GM12892 (cell line): Measurements from ENCODE around the gene DUOXA2.
"Not testable (repeated sequence)": the region's sequence is repeated elsewhere in the genome, so short reads cannot be mapped to it uniquely, and the experiment has no call there.

Experiments used
- DNase-seq: peaks from one replicate; pipeline ENCODE4 v3.0.0; 2011; ENCODE audit not compliant: insufficient read length
- FAIRE-seq: peaks from 2 replicates; lab custom pipeline; 2011; peaks lifted over from hg19 to GRCh38; lab: Jason Lieb, UNC
- POLR2A ChIP-seq: IDR thresholded peaks from 2 replicates; pipeline ENCODE4 v1.6.1; 2011; ENCODE audit warnings: low read depth, low read length, control low read depth
- POLR2AphosphoS5 ChIP-seq: IDR thresholded peaks from 2 replicates; pipeline ENCODE4 v1.6.1; 2011; ENCODE audit warnings: low read depth, low read length, control low read depth
- TAF1 ChIP-seq: IDR thresholded peaks from 2 replicates; pipeline ENCODE4 v1.6.1; 2011; ENCODE audit warnings: low read depth, mild to moderate bottlenecking, control low read depth, low read length, borderline replicate concordance

DUOXA2 gene

DNA sequence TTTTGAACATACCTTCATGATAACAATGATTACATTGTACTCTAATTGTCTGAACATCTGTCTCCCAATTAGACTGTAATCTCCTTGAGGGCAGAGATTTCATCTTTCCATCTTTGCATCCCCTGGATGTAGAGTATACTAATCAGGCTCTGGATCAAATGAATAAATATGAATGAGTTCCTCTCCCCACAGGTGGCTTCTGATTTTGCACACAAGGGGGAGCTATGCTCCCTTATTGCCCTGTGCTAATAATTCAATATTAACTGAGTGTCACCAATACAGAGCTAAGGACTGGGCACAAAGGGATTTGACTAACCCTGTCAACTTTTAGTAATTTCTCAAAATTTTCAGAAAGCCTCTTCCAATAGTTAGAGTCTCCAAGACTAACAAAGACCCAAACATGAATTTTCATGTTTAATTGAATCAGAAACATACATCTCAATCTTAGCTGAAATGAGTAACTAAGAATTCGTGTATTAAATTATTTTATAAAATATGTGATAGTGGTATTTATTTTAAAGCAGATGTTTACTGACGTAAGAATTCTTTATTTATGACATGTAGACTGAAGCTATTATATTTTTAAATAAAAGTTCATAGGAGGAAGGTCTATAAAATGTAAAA is 12.5 kb downstream of the DUOXA2 start:
- DNase-seq (no peak), FAIRE-seq (no peak)
- TF ChIP-seq POLR2A (no peak), TAF1 (no peak), POLR2AphosphoS5 (no peak)

DNA sequence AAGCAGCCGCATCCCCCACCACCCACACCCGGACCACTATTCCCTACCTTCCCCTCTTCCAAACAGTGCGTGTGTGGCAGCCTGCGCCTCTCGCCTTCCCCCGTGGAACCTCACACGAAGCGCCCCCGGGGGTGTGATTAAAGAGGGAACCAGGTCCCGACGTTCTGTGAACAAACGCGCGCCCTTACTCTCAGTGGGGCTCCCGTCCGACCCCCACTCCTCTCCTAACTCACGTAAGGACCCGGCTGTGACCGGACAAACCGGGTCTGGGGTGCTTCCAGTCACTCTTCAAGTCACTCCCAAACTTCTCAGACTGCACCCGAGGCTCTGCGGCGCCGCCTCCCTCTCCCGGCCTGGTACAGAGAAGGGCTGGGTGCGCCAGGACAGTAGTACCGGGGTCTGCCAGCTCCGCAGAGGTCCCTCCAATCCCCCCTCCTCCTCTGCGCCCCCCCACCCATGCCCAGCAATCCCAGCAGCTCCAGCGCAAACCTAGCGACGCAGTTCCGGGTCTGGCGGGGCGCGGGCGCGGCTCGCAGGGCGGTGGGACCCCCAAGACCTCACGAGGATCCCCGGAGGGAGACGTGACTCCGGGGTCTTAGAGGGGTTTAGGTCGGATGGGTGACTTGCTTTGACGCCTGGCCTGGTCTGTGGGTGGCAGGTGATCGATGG is 15.0 kb downstream of the DUOXA2 start:
- TF ChIP-seq POLR2A (no peak), POLR2AphosphoS5 (no peak), TAF1 (no peak)
- FAIRE-seq (no peak), DNase-seq (no peak)

DNA sequence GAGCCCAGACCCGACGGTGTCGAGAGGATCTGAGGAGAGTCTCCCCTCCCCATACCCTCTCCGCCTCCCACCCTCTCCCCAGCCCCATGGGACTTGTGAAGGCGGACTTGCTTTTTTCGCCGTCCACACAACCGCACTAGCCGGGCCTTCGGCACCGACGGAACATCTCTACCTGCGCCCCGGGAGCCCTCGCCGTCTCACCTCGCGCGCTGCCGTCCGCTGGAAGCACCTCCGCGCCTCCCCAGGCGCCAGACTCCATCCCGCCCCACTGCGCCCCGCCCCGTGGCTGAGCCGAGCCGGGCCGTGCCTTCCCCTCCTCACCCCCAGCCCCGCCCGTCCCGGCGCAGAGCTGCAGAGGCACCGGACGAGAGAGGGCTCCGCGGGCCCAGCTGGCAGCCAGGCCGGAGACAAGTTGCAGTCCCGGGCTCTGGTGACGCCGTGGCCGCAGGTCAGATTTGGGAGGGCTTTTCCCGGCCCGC is 15.6 kb downstream of the DUOXA2 start, which contains the start of the genes DUOX1 and DUOXA1:
DUOX1 (plus strand) TSS at position 344 of the 479 bp plus-strand sequence. CDS start 1,973 bp downstream, outside the sequence.
DUOXA1 (minus strand) TSS at position 229 of the 479 bp plus-strand sequence. CDS start 6,865 bp downstream, outside the sequence.
- FAIRE-seq: no peak
- no peak for TF ChIP-seq TAF1
- no peak for TF ChIP-seq POLR2AphosphoS5
- TF ChIP-seq POLR2A: no peak
- DNase-seq: no peak

DNA sequence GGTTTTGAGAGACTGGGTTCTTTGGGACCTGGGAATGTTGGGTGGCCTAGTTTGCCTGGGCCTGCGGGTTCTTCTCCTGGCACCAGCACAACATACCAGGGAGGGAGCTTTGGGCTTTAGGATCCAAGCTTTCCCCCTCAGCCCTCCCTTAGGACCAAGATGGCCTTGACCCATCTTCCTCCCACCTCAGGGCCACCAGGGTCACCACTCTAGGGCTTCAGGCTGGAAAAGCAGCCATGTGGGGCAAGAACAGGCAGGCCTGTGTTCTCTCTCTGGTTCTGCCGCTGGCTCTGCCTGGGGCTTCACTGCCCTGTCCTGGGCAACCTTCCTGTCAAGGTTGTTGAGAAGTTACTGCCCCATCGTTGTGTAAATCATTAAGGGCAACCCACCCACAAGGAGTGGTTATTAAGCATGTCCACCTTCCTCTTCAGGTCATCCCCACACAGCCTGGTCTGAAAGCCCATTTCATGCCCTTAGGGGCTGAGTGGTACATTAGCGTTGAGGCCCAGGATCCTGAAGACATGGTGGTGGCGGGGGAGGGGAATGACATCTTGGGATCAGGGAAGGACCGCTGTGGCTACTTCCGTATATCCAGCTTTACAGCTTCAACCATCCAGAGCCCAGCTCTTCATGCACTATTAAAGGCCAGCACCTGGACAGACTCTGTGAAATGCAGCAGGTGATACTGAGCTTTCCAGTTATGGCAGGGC is 16.3 kb downstream of the DUOXA2 start:
- FAIRE-seq (no peak), DNase-seq (no peak)
- no peak for TF ChIP-seq POLR2A
- no peak for TF ChIP-seq POLR2AphosphoS5
- TF ChIP-seq TAF1: no peak

DNA sequence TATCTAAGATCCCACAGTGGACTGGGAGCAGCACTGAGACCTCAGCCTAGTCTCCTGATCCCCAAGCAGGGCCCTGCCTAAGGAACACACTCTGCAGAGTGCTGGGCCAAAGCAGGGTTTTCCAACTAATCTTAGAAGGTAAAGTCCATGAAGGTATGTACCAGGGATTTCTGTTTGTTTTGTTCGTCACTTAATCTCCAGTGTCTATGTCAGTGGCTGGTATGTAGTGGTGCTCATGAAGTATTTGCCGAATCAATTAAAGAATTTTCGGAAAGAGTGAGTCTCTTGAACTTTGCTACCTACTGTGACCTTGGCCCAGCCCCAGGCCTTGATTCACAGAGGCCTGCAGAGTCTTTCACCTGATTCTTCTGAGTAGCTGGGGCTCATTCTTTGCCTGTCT is 17.4 kb downstream of the DUOXA2 start:
- DNase-seq (no peak), FAIRE-seq (no peak)
- TF ChIP-seq TAF1 (no peak), POLR2AphosphoS5 (no peak), POLR2A (no peak)

DNA sequence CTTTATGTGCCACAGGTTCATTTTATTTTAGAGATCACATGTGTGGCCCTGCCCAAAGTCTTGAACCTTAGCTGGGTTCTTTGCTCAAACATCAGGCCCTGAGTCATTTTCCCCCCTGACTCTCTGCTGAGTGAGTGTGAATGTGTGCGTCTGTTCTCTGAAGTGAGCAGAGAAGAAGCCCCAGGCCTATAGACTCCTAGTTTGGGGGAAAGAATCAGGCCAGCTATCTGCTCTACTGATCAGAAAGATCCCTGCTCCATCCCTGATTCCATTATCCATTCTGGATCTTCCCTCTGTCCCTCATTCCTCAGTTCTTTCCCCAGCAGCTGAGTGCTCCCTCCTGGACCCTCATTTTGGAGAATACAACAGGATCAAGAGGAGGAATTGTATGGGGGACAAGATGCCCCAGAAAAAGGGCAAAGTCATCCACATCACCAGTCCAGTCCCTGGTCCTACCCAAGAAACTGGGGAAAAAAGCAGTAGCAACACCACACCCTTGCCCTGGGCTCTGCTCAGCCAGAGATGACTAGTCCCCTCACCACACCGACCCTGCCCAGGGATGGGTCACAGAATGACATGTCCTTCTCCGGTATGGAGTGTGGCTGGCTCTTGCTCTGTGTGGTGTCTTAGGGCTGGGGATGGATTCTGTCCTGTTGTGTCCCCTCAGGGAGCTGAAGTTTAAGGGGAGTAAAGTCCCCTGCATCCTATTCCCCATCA is 18.9 kb downstream of the DUOXA2 start:
- no peak for FAIRE-seq
- TF ChIP-seq POLR2A: no peak
- no peak for TF ChIP-seq TAF1
- TF ChIP-seq POLR2AphosphoS5: no peak
- DNase-seq: no peak

DNA sequence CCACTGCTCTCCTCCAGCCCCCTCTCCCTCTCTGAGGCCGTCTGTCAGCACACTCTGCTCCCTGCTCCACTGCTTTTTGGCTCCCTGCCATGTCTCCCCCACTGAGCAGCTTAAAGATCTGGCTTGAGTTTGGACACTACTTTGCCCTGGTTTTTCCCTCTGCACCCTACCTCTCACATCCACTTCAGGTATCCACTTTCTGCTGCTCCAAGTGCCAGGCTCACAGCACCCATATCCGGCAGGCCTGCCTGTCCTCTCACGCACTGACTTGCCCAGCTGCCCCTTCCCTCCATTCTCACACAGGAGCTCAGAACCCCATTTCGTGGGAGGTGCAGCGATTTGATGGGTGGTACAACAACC is 19.4 kb downstream of the DUOXA2 start:
- no peak for DNase-seq
- no peak for TF ChIP-seq POLR2AphosphoS5
- no peak for TF ChIP-seq TAF1
- TF ChIP-seq POLR2A: no peak
- no peak for FAIRE-seq

DNA sequence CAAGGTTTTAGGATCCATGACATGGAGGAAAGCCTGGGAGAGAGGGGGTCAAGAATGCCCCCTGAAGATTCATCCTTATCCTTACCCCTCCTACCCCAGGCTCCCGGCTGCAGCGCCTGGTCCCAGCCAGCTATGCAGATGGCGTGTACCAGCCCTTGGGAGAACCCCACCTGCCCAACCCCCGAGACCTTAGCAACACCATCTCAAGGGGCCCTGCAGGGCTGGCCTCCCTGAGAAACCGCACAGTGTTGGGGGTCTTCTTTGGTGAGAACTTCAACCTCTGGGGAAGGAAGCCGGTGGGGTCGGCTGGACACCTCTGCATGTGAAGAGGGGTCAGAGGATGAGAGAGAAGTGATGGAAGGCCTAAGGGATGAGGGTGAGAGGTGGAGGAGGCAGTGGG is 19.9 kb downstream of the DUOXA2 start:
- DNase-seq (no peak), FAIRE-seq (no peak)
- TF ChIP-seq POLR2A: no peak
- no peak for TF ChIP-seq TAF1
- no peak for TF ChIP-seq POLR2AphosphoS5

DNA sequence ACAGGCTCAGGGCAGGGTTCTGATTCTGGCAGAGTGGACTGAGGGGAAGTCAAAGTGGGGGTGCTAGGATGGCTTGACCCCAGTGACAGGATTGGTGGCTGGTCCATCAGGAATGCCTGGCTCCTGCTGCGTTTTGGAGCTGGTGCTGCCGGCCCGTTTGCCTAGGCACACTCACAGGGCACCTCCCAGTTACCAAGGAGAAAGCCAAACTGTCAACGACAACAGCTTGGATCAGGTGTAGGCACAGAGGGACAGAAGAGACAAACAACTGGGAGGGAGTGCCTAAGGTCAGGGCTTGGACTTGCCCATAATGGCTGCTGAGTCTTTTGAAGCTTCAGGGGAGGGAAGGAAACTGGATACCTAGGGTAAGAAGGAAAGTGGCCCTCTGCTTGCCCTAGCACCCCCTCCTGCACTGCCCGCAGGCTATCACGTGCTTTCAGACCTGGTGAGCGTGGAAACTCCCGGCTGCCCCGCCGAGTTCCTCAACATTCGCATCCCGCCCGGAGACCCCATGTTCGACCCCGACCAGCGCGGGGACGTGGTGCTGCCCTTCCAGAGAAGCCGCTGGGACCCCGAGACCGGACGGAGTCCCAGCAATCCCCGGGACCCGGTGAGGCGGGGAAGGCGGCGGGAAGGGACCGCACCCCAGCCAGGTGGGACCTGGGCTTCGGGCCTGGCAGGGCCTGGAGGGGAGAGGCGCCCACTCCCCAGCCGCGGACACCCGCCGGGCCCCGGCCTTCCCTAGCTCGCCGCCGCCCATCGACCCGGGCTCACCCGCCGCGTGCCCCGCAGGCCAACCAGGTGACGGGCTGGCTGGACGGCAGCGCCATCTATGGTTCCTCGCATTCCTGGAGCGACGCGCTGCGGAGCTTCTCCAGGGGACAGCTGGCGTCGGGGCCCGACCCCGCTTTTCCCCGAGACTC is 20.8 kb downstream of the DUOXA2 start:
- DNase-seq: no peak
- TF ChIP-seq POLR2AphosphoS5: no peak
- no peak for TF ChIP-seq POLR2A
- TF ChIP-seq TAF1: no peak
- no peak for FAIRE-seq

DNA sequence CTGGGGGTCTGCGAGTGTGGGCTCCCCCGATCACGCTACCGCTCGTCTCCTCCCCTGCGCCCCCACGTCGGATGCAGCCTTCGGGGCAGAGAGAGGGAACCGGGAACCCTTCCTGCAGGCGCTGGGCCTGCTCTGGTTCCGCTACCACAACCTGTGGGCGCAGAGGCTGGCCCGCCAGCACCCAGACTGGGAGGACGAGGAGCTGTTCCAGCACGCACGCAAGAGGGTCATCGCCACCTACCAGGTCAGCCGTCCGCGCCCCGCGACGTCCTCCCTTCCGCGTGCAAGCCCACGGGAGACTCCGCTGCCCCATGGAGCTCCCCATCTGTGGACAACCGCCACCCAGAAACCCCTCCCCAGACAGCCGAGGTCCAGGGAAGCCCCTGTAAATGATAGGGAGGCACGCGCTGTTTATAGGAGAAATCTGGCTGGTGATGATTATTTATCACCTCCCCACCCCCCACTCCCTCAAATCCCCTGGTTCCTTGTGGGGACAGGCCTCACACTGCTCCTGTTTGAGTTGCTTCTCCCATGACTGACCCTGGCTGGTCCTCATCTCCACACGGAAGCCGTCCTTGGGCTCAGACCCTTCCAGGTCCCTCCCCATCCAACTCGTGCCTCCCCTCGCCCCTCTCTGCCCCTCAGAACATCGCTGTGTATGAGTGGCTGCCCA is 21.7 kb downstream of the DUOXA2 start:
- FAIRE-seq, DNase-seq: not testable (repeated sequence)

DNA sequence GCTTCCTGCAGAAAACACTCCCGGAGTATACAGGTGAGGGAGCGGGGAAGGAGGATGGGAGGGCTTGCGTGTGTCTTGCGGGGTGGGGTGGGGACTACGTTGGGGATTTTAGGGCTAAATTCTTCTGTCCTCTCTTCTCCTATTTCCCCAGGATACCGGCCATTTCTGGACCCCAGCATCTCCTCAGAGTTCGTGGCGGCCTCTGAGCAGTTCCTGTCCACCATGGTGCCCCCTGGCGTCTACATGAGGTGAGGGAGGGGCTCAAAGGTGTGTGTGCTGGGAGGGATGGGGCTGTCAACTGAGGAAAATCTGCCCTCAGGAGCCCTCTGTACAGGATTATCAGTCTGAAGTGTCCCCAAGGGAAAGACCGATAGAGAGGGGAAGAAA is 22.2 kb downstream of the DUOXA2 start:
- no peak for FAIRE-seq
- no peak for DNase-seq
- no peak for TF ChIP-seq POLR2AphosphoS5
- TF ChIP-seq POLR2A: no peak
- no peak for TF ChIP-seq TAF1
